Ishikawa (cell line): ENCODE measurements around the gene VDR.

Source experiments
- CEBPB ChIP-seq: IDR thresholded peaks from 2 replicates; pipeline ENCODE4 v1.6.1; 2012
- CREB1 ChIP-seq: IDR thresholded peaks from 2 replicates; pipeline ENCODE4 v1.6.1; 2012; ENCODE audit warnings: low read depth
- EGR1 ChIP-seq: IDR thresholded peaks from 2 replicates; pipeline ENCODE4 v1.6.1; 2012
- EP300 ChIP-seq: IDR thresholded peaks from 2 replicates; pipeline ENCODE4 v1.6.1; 2012; ENCODE audit warnings: borderline replicate concordance
- FOXM1 ChIP-seq: IDR thresholded peaks from 2 replicates; pipeline ENCODE4 v1.6.1; 2012; ENCODE audit warnings: low read depth, borderline replicate concordance
- NFIC ChIP-seq: IDR thresholded peaks from 2 replicates; pipeline ENCODE4 v1.6.1; 2012
- RAD21 ChIP-seq: IDR thresholded peaks from 2 replicates; pipeline ENCODE4 v1.6.1; 2012; ENCODE audit warnings: low read depth
- TAF1 ChIP-seq: IDR thresholded peaks from 2 replicates; pipeline ENCODE4 v1.6.1; 2012; ENCODE audit warnings: low read depth, mild to moderate bottlenecking
- TCF12 ChIP-seq: IDR thresholded peaks from 2 replicates; pipeline ENCODE4 v1.6.1; 2012; ENCODE audit warnings: low read depth
- TEAD4 ChIP-seq: IDR thresholded peaks from 2 replicates; pipeline ENCODE4 v1.6.1; 2012
- YY1 ChIP-seq: IDR thresholded peaks from 2 replicates; pipeline ENCODE4 v1.6.1; 2012; ENCODE audit warnings: low read depth
- ZBTB7A ChIP-seq: IDR thresholded peaks from 2 replicates; pipeline ENCODE4 v1.6.1; 2012; ENCODE audit warnings: low read depth
- TF ChIP-seq, protein P1 (sequence below): IDR thresholded peaks from 2 replicates; pipeline ENCODE4 v1.6.1; 2012; ENCODE audit warnings: low read depth, mild to moderate bottlenecking
- TF ChIP-seq, protein P2 (sequence below): IDR thresholded peaks from 2 replicates; pipeline ENCODE4 v1.6.1; 2012
- TF ChIP-seq, protein P3 (sequence below): IDR thresholded peaks from 2 replicates; pipeline ENCODE4 v1.6.1; 2012

The VDR gene

DNA sequence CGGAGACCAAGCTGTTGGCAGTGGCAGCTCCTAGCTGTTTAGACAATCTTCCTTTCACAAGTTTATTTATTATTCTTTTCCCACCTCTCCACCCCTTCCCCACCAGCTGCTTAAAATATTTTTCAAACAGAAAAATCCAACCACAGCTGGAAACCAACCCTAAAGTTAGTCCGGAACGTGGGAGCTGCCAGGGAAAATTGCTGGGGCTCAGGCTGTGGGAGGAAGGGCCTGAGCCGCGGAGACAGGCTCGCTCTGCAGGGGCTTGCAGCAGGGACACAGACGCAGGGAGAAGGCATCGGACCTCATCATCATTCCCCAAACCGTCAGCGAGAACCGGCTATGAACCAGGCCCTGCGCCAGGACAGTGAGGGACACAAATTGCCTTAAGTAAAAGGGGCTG is 42.5 kb upstream of the VDR start:
- TF ChIP-seq, protein P1, sequence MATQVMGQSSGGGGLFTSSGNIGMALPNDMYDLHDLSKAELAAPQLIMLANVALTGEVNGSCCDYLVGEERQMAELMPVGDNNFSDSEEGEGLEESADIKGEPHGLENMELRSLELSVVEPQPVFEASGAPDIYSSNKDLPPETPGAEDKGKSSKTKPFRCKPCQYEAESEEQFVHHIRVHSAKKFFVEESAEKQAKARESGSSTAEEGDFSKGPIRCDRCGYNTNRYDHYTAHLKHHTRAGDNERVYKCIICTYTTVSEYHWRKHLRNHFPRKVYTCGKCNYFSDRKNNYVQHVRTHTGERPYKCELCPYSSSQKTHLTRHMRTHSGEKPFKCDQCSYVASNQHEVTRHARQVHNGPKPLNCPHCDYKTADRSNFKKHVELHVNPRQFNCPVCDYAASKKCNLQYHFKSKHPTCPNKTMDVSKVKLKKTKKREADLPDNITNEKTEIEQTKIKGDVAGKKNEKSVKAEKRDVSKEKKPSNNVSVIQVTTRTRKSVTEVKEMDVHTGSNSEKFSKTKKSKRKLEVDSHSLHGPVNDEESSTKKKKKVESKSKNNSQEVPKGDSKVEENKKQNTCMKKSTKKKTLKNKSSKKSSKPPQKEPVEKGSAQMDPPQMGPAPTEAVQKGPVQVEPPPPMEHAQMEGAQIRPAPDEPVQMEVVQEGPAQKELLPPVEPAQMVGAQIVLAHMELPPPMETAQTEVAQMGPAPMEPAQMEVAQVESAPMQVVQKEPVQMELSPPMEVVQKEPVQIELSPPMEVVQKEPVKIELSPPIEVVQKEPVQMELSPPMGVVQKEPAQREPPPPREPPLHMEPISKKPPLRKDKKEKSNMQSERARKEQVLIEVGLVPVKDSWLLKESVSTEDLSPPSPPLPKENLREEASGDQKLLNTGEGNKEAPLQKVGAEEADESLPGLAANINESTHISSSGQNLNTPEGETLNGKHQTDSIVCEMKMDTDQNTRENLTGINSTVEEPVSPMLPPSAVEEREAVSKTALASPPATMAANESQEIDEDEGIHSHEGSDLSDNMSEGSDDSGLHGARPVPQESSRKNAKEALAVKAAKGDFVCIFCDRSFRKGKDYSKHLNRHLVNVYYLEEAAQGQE = no peak
- TF ChIP-seq, protein P2, sequence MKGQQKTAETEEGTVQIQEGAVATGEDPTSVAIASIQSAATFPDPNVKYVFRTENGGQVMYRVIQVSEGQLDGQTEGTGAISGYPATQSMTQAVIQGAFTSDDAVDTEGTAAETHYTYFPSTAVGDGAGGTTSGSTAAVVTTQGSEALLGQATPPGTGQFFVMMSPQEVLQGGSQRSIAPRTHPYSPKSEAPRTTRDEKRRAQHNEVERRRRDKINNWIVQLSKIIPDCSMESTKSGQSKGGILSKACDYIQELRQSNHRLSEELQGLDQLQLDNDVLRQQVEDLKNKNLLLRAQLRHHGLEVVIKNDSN = no peak
- no peak for TF ChIP-seq CEBPB
- TF ChIP-seq TEAD4 = no peak
- TF ChIP-seq RAD21 = no peak
- TF ChIP-seq YY1 = no peak
- TF ChIP-seq EP300 = no peak
- TF ChIP-seq TAF1 = no peak
- no peak for TF ChIP-seq FOXM1
- TF ChIP-seq TCF12 = no peak
- TF ChIP-seq NFIC = no peak

DNA sequence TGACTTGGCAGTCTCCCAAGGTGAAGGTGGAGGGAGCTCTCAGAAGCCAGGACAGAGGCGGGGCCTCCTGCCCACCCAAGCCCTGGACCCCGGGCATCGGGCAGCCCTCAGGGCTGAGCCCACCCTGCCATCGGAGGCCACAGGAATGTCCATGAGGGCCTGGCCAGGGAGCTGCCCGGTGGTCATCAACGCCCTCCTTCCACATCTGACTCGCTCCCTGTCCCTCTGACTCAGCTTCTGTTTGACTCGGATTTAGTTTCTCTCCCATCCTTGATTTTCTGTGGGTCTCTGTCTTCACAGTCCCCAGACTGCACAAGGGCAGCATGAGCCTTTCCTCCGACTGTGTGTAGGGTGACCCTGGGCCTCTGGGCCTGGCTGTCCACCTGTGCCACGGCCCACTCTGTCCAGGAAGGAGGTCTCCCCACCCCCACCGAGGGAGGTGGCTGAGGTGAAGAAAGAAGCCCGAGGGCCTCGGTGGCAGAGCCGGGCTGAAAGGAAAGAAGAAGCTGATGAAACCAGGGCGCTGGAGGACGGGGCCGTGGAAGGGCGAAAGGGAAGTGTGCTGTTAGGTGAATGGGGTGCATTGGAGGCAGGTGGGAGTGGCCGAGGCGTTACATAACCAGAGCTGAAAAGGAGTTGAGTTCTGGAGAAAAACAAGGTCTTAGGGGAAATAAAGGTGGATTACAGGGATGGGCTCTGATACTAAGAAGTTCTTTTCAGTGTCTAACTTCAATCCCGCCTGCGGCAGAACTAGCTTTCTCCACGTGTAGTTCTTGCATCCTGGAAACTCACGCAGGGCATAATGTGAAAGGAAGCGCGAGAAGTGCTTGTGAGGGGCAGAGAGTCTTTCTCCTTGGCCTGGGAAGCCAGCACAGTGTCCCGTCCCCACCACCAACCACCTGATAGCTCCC is 41.9 kb upstream of the VDR start:
- no peak for TF ChIP-seq ZBTB7A
- no peak for TF ChIP-seq CEBPB

DNA sequence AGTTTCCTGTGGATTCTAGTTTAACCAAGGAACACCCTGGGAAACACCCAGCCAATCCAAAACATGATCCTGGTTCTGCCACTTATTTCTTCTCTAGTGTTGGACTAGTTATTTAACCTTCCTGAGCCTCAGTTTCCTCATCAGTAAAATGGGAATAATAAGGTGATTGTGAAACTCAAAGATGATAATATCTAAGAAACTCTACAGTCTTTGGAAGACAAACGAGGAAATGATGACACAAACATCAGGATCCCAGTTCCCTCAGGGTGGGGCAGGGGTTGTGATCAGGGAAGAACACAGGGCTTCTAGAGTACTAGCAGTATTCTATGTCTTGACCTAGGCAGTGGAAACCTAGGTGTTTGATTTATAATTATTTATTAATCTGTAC is 40.5 kb upstream of the VDR start:
- TF ChIP-seq RAD21 (no peak), TEAD4 (no peak), FOXM1 (no peak), TAF1 (no peak), YY1 (no peak), CEBPB (no peak), CREB1 (no peak), TCF12 (no peak), ZBTB7A (no peak)
- TF ChIP-seq, protein P1 = no peak
- TF ChIP-seq, protein P2 = no peak
- TF ChIP-seq, protein P3, sequence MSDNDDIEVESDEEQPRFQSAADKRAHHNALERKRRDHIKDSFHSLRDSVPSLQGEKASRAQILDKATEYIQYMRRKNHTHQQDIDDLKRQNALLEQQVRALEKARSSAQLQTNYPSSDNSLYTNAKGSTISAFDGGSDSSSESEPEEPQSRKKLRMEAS = no peak

DNA sequence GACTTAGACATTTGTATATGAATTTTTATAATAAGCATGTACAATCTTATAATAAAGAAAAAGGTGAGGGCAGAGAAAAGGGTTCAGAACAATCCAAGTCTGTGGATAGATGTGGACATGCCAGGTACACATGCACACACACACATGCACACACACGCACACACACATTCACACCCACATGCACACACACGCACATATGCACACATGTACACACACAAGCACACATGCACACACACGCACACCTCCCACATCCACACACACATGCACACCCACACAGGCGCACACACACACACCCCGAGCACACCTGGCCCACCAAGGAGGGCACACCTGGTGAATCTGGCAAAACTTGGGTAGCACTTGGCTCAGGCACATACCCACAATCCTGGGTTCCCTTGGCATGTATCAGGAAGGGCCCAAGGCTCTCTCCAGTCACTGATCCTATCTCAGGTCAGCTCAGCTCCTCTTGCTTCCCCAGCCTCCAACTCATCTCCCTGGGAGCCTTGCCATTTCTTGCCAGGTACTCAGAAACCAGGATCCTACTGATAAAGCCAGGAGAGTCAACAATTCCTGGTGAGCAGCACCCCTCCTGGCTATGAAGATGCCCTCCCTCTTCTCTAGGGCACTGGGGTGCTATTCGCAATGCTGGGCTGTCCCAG is 40.0 kb upstream of the VDR start:
- TF ChIP-seq, protein P2 = no peak
- TF ChIP-seq CREB1 (no peak), RAD21 (no peak), NFIC (no peak), TEAD4 (no peak), TAF1 (no peak), CEBPB (no peak), EGR1 (no peak), EP300 (no peak), FOXM1 (no peak)
- TF ChIP-seq, protein P1 = no peak
